Progenitor cell of endocrine pancreas (in vitro differentiated cells): Measurements from ENCODE around the gene IRS1. TPM values are rescaled to one million over a fixed set of nuclear protein-coding genes. Genes with fewer than 3 reads are reported as not detected.

Experiments used
- DNase-seq: peaks from one replicate; pipeline ENCODE4 v3.0.0; 2021; ENCODE audit warnings: low spot score; ENCODE audit not compliant: unreplicated experiment
- H3K27ac Mint-ChIP-seq: 2 replicates; pipeline ENCODE4 v1.8.0; 2021; ENCODE audit warnings: mild to moderate bottlenecking, moderate library complexity, mixed read lengths
- H3K27me3 Mint-ChIP-seq: 2 replicates; pipeline ENCODE4 v1.8.0; 2021; ENCODE audit warnings: mixed read lengths
- H3K36me3 Mint-ChIP-seq: 2 replicates; pipeline ENCODE4 v1.8.0; 2022; ENCODE audit warnings: mixed read lengths; ENCODE audit not compliant: insufficient read depth
- H3K4me1 Mint-ChIP-seq: 2 replicates; pipeline ENCODE4 v1.8.0; 2021; ENCODE audit warnings: low read depth, mixed read lengths
- H3K4me3 Mint-ChIP-seq: 2 replicates; pipeline ENCODE4 v1.8.0; 2021; ENCODE audit warnings: low read depth, mild to moderate bottlenecking, moderate library complexity, mixed read lengths
- H3K9me3 Mint-ChIP-seq: 2 replicates; pipeline ENCODE4 v1.8.0; 2021; ENCODE audit warnings: low read depth, mixed read lengths
- total RNA-seq: library from RNA; stranded (reverse); gene quantifications from 2 replicates; pipeline ENCODE4 v1.2.1, GENCODE V29; 2021
- TF ChIP-seq, protein P1 (sequence below): fragments of 200-600 bp; sonication (generic); IDR thresholded peaks from one replicate; pipeline ENCODE4 v1.5.0; 2021; ENCODE audit warnings: antibody characterized with exemption, mild to moderate bottlenecking; ENCODE audit not compliant: unreplicated experiment

IRS1 gene
- total RNA-seq, 1 donor from 2014 or later = 17.1 TPM

DNA sequence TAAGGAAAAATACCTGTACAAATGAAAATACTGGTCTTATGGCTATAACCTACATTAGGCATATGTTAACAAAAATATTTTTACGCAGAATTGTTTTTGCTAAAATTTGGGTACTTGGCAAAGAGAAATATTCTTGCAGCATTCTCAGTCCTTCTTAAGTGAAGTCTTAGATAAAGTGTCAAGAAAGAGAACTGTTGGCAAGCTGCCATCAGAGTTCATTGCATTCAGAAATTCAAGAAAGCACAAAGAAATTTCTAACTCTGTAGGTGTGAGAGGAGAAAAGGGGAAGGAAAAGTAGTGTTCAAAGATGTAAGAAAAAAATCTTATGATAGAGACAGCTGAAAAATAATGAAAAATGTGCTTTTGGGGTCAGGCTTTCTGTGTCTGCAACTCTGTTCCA, 86.7 kb downstream of the IRS1 start:
- no peaks in the 10 kb centered on the region for H3K4me1 Mint-ChIP-seq
- H3K4me3 Mint-ChIP-seq = no peak overlapping the region
- no peak for DNase-seq
- no peaks in the 10 kb centered on the region for H3K9me3 Mint-ChIP-seq
- H3K27ac Mint-ChIP-seq = no peak overlapping the region
- TF ChIP-seq, protein P1, sequence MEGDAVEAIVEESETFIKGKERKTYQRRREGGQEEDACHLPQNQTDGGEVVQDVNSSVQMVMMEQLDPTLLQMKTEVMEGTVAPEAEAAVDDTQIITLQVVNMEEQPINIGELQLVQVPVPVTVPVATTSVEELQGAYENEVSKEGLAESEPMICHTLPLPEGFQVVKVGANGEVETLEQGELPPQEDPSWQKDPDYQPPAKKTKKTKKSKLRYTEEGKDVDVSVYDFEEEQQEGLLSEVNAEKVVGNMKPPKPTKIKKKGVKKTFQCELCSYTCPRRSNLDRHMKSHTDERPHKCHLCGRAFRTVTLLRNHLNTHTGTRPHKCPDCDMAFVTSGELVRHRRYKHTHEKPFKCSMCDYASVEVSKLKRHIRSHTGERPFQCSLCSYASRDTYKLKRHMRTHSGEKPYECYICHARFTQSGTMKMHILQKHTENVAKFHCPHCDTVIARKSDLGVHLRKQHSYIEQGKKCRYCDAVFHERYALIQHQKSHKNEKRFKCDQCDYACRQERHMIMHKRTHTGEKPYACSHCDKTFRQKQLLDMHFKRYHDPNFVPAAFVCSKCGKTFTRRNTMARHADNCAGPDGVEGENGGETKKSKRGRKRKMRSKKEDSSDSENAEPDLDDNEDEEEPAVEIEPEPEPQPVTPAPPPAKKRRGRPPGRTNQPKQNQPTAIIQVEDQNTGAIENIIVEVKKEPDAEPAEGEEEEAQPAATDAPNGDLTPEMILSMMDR = no peak
- no peaks in the 10 kb centered on the region for H3K27me3 Mint-ChIP-seq
- no peaks in the 10 kb centered on the region for H3K36me3 Mint-ChIP-seq

DNA sequence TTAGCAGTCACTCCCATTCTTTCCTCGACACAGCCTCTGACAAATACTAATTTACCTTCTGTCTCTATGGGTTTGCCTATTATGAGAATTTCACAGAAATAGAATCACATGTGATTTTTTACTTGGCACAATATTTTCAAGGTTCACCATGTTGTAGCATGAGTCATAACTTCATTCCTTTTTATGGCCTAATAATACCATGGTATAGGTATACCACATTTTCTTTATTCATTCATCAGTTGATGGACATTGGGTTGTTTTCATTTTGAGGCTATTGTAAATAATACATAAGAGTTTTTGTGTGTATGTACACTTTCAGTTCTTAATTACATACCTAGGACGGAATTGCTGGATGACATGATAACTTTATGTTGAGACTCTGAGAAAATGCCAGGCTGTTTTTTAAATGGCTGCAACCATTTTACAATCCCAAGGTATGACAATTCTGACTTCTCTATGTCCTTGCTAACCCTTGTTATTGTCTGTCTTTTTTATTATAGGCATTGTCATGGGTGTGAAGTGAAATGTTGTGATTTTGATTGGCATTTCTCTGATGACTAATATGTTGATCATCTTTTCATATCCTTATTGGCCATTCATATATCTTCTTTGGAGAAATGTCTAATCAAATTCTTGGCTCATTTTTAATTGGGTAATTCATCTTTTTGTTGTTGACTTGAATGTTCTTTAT, 87.9 kb downstream of the IRS1 start:
- no peak overlapping the region for H3K4me3 Mint-ChIP-seq
- no peaks in the 10 kb centered on the region for H3K27me3 Mint-ChIP-seq
- no peak for DNase-seq
- H3K9me3 Mint-ChIP-seq = no peaks in the 10 kb centered on the region
- TF ChIP-seq, protein P1 = no peak
- H3K27ac Mint-ChIP-seq = no peak overlapping the region
- H3K36me3 Mint-ChIP-seq = no peaks in the 10 kb centered on the region
- H3K4me1 Mint-ChIP-seq = no peaks in the 10 kb centered on the region

DNA sequence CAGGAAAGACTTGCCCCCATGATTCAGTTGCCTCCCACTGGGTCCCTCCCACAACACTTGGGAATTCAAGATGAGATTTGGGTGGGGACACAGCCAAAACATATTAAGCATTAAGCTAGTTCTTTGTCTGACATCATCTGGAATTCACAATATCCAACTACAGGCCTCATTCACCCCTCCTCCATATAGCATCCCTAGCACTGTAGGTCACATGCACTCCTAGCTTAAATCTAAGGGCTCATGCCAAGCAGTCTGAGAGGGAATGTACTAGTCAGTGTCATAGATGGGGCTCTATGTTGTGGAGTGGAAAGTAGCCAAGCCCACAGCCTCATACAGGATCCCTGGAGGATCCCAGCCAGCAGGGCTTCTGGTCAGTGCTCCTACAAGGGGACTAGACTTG, 92.1 kb downstream of the IRS1 start:
- no peaks in the 10 kb centered on the region for H3K9me3 Mint-ChIP-seq
- no peaks in the 10 kb centered on the region for H3K36me3 Mint-ChIP-seq
- H3K27me3 Mint-ChIP-seq = no peaks in the 10 kb centered on the region
- TF ChIP-seq, protein P1 = no peak
- H3K4me3 Mint-ChIP-seq = no peak overlapping the region
- DNase-seq = no peak
- H3K27ac Mint-ChIP-seq = no peak overlapping the region
- H3K4me1 Mint-ChIP-seq = peaks cover 11% of the 10 kb centered on the region

DNA sequence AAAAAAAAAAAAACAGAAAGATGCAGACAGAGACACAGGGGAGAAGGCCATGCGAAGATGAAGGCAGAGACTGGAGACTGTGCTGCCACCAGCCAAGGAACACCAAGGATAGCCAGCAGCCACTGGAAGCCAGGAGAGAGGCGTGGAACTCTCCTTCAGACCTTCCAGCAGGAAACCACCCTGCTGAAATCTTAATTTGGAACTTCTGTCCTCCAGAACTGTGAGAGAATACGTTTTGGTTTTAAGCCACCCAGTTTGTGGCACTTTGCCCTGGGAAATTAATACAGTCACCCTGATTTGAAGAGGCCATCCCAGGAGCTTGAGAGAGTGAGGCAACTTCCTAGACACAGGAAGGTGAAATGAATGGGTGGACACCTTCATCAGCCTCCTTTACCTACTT, 93.7 kb downstream of the IRS1 start:
- peaks cover 14% of the 10 kb centered on the region for H3K4me1 Mint-ChIP-seq
- no peak for DNase-seq
- TF ChIP-seq, protein P1 = no peak
- no peak overlapping the region for H3K4me3 Mint-ChIP-seq
- H3K27ac Mint-ChIP-seq = no peak overlapping the region
- no peaks in the 10 kb centered on the region for H3K27me3 Mint-ChIP-seq
- H3K36me3 Mint-ChIP-seq = no peaks in the 10 kb centered on the region
- H3K9me3 Mint-ChIP-seq = no peaks in the 10 kb centered on the region

DNA sequence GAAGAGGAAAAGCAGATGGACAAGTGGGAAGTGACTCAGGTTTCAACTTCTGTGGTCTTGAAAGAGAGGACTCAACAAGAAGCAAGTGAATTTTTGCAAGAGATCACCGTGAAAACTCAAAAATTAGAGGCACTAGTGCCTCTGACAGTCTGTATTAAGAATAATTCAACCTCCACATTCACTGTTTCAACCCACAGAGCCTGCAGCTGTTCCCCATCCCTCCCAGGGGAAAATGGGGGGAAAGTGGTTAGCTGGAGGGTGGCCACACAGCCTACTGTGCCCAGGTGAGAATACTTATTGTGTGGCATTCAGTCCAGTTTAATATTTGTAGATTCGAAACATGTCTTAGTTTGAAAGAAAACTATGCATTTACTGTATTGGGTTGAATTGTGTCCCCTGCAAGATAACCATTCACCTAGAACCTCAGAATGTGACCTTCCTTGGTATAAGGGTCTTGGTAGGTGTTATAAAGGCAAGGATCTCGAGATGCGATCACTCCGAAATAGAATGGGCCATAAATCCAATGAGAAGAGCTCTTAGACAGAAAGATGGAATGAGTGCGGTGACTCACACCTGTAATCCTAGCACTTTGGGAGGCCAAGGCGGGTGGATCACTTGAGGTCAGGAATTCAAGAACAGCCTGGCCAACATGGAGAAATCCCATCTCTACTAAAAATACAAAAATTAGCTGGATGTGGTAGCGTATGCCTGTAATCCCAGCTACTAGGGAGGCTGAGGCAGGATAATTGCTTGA, 94.3 kb downstream of the IRS1 start:
- Mint-ChIP-seq H3K27me3 (no peaks in the 10 kb centered on the region), H3K4me3 (no peak overlapping the region), H3K9me3 (no peaks in the 10 kb centered on the region), H3K4me1 (peaks cover 14% of the 10 kb centered on the region), H3K27ac (no peak overlapping the region), H3K36me3 (no peaks in the 10 kb centered on the region)
- DNase-seq = no peak
- TF ChIP-seq, protein P1 = no peak
